GM23338 (cell line): ENCODE measurements around the gene ARSI. TPM values are rescaled to one million over a fixed set of nuclear protein-coding genes. Genes with fewer than 3 reads are reported as not detected.

Experiments used
- ATAC-seq: fragments of 200-7000 bp; cut with Tn5 transposase; 3 replicates; pipeline ENCODE4 v1.9.1; 2020
- DNase-seq: peaks from one replicate; pipeline ENCODE4 v3.0.0-alpha.2; 2015; ENCODE audit warnings: low spot score
- H2AFZ ChIP-seq: fragments of 200-600 bp; sonication (generic); 2 replicates; pipeline ENCODE4 v1.8.0; 2016; ENCODE audit warnings: antibody characterized with exemption, mild to moderate bottlenecking, moderate library complexity
- H3F3A ChIP-seq: fragments of 200-600 bp; sonication (generic); replicated peaks from 2 replicates; pipeline ENCODE4 v1.8.0; 2017; ENCODE audit warnings: antibody characterized with exemption, mixed run types, low read depth
- H3K27ac ChIP-seq: fragments of 200-600 bp; sonication (generic); 2 replicates; pipeline ENCODE4 v1.6.1; 2016; ENCODE audit warnings: low read depth
- H3K27me3 ChIP-seq: fragments of 200-600 bp; sonication (generic); 2 replicates; pipeline ENCODE4 v1.8.0; 2016; ENCODE audit warnings: mild to moderate bottlenecking, mixed run types, moderate library complexity; ENCODE audit not compliant: insufficient read depth
- H3K36me3 ChIP-seq: fragments of 200-600 bp; sonication (generic); 2 replicates; pipeline ENCODE4 v1.8.0; 2016; ENCODE audit warnings: mild to moderate bottlenecking; ENCODE audit not compliant: insufficient read depth
- H3K4me1 ChIP-seq: fragments of 200-600 bp; sonication (generic); 2 replicates; pipeline ENCODE4 v1.8.0; 2016; ENCODE audit warnings: mild to moderate bottlenecking, moderate library complexity; ENCODE audit not compliant: insufficient read depth
- H3K4me2 ChIP-seq: fragments of 200-600 bp; sonication (generic); 2 replicates; pipeline ENCODE4 v1.7.1; 2017; ENCODE audit warnings: mixed run types
- H3K4me3 ChIP-seq: fragments of 200-600 bp; sonication (generic); 2 replicates; pipeline ENCODE4 v1.6.1; 2016; ENCODE audit warnings: mixed run types
- H3K79me2 ChIP-seq: fragments of 200-600 bp; sonication (generic); replicated peaks from 2 replicates; pipeline ENCODE4 v1.8.0; 2017; ENCODE audit warnings: mild to moderate bottlenecking; ENCODE audit not compliant: insufficient read depth
- H3K9me2 ChIP-seq: fragments of 200-600 bp; sonication (generic); 2 replicates; pipeline ENCODE4 v1.8.0; 2017; ENCODE audit not compliant: insufficient read depth
- H4K20me1 ChIP-seq: fragments of 200-600 bp; sonication (generic); replicated peaks from 2 replicates; pipeline ENCODE4 v1.8.0; 2017; ENCODE audit warnings: mild to moderate bottlenecking; ENCODE audit not compliant: insufficient read depth
- H3K27ac Mint-ChIP-seq: 2 replicates; pipeline ENCODE4 v1.8.0; 2020; ENCODE audit warnings: inconsistent platforms, mild to moderate bottlenecking, moderate library complexity, mixed read lengths
- H3K27me3 Mint-ChIP-seq: 3 replicates; pipeline ENCODE4 v1.8.0; 2022; ENCODE audit warnings: low read depth, mild to moderate bottlenecking, moderate library complexity, mixed read lengths, inconsistent platforms; ENCODE audit not compliant: insufficient read depth, poor library complexity
- H3K36me3 Mint-ChIP-seq: 3 replicates; pipeline ENCODE4 v1.8.0; 2021; ENCODE audit warnings: low read depth, mild to moderate bottlenecking, inconsistent platforms, moderate library complexity, mixed read lengths
- H3K4me1 Mint-ChIP-seq: 3 replicates; pipeline ENCODE4 v1.8.0; 2020; ENCODE audit warnings: mild to moderate bottlenecking, inconsistent platforms, mixed read lengths
- H3K4me3 Mint-ChIP-seq: 3 replicates; pipeline ENCODE4 v1.8.0; 2021; ENCODE audit warnings: moderate library complexity, mild to moderate bottlenecking, inconsistent platforms, mixed read lengths
- H3K9me3 Mint-ChIP-seq: 3 replicates; pipeline ENCODE4 v1.8.0; 2020; ENCODE audit warnings: moderate library complexity, mild to moderate bottlenecking, inconsistent platforms, mixed read lengths
- CREB1 ChIP-seq: fragments of 250-450 bp; sonication (Bioruptor Pico); IDR thresholded peaks from 2 replicates; pipeline ENCODE4 v1.5.0; 2020; ENCODE audit warnings: low read depth, mild to moderate bottlenecking, moderate library complexity
- CTCF ChIP-seq, 2 experiments: fragments of 200-600 bp in 1 of 2; sonication (generic) in 1 of 2; conservative IDR thresholded peaks; 2 replicates each; pipeline versions ENCODE4 v1.5.1 to v1.6.1; 2016 to 2017; ENCODE audit warnings: antibody characterized with exemption in 2 of 2, low read depth in 2 of 2, mild to moderate bottlenecking in 2 of 2, moderate library complexity in 1 of 2
- EZH2phosphoT487 ChIP-seq: fragments of 200-600 bp; sonication (generic); IDR thresholded peaks from one replicate; pipeline ENCODE4 v1.8.1; 2018; ENCODE audit warnings: antibody characterized with exemption; ENCODE audit not compliant: unreplicated experiment
- JUNB ChIP-seq: IDR thresholded peaks from one replicate; pipeline ENCODE4 v1.6.1; 2016; ENCODE audit warnings: antibody characterized with exemption; ENCODE audit not compliant: unreplicated experiment
- NANOG ChIP-seq: IDR thresholded peaks from 2 replicates; pipeline ENCODE4 v1.6.1; 2016; ENCODE audit warnings: antibody characterized with exemption, borderline replicate concordance
- POLR2AphosphoS5 ChIP-seq: IDR thresholded peaks from 2 replicates; pipeline ENCODE4 v1.6.1; 2016; ENCODE audit warnings: antibody characterized with exemption, low read depth
- REST ChIP-seq: IDR thresholded peaks from one replicate; pipeline ENCODE4 v1.6.1; 2018; ENCODE audit warnings: antibody characterized with exemption; ENCODE audit not compliant: unreplicated experiment
- ZNF114 ChIP-seq: fragments of 250-450 bp; sonication (Bioruptor Pico); IDR thresholded peaks from 2 replicates; pipeline ENCODE4 v1.5.0; 2020; ENCODE audit warnings: mild to moderate bottlenecking, moderate library complexity
- ZNF331 ChIP-seq: fragments of 250-450 bp; sonication (Bioruptor Pico); IDR thresholded peaks from 2 replicates; pipeline ENCODE4 v1.5.0; 2020; ENCODE audit warnings: low read depth, mild to moderate bottlenecking, moderate library complexity
- ZNF462 ChIP-seq: fragments of 250-450 bp; sonication (Bioruptor Pico); IDR thresholded peaks from 2 replicates; pipeline ENCODE4 v1.5.0; 2020; ENCODE audit warnings: mild to moderate bottlenecking, moderate library complexity
- polyA plus RNA-seq: library from polyadenylated mRNA; unstranded; fragments of >200 nt; fragmentation: Nextera tagmentation; extraction: Ambion mirVana; gene quantifications from 2 replicates; pipeline ENCODE4 v1.2.1, GENCODE V29; 2016
- total RNA-seq: library from RNA; depleted of rRNA; stranded (reverse); fragments of >200 nt; shearing (Covaris generic); gene quantifications from 2 replicates; pipeline ENCODE4 v1.2.3, GENCODE V29; 2014

The ARSI gene
- total and polyA plus RNA-seq, 2 experiments from 2014 or later: 0.99 to 6.9 TPM

- H3K36me3 Mint-ChIP-seq: no peaks in the 10 kb centered on the region
- TF ChIP-seq ZNF462: no peak
- no peak for TF ChIP-seq REST
- TF ChIP-seq ZNF331: no peak
- no peak for TF ChIP-seq JUNB
- TF ChIP-seq POLR2AphosphoS5: no peak
- no peak for TF ChIP-seq CTCF (conservative IDR thresholded peaks at IDR 0.05; ENCODE audit: low read depth in 2 of 2)
- no peak for TF ChIP-seq ZNF114 (CRISPR knock-in tag)
- TF ChIP-seq EZH2phosphoT487: no peak
- no peak for TF ChIP-seq CREB1 (CRISPR knock-in tag)
- TF ChIP-seq NANOG: no peak
- no peaks in the 10 kb centered on the region for H3K9me3 Mint-ChIP-seq
- no peak overlapping the region for H3K4me3 Mint-ChIP-seq
- DNase-seq (no peak), ATAC-seq (no peak)
- Histone ChIP-seq H4K20me1 (no peaks in the 10 kb centered on the region), H3K4me1 (no peaks in the 10 kb centered on the region), H3K36me3 (no peaks in the 10 kb centered on the region), H3F3A (no peaks in the 10 kb centered on the region), H3K4me3 (no peak overlapping the region), H3K27ac (no peak overlapping the region), H3K79me2 (no peaks in the 10 kb centered on the region), H3K9me2 (no peaks in the 10 kb centered on the region), H2AFZ (no peak overlapping the region), H3K27me3 (no peaks in the 10 kb centered on the region), H3K4me2 (no peak overlapping the region)
- H3K27me3 Mint-ChIP-seq: peaks cover 2% of the 10 kb centered on the region
- no peak overlapping the region for H3K27ac Mint-ChIP-seq
- peaks cover 2% of the 10 kb centered on the region; the same call in 1 of the 3 replicates for H3K4me1 Mint-ChIP-seq
Measured at GRCh38 chr5:150329038-150329437, 26.3 kb upstream of the ARSI start.
